HepG2 (cell line): ENCODE results near the gene AKAP8. TPM values are rescaled to one million over a fixed set of nuclear protein-coding genes. Genes with fewer than 3 reads are reported as not detected.

ENCODE experiments used
- AHR ChIP-seq: IDR thresholded peaks from 2 replicates; pipeline ENCODE4 v1.6.1; 2018; ENCODE audit warnings: missing genetic modification reagents, missing compliant biosample characterization
- MAF1 ChIP-seq: sonication (generic); formaldehyde crosslinking; IDR thresholded peaks from 2 replicates; pipeline ENCODE4 v1.5.0; 2020; ENCODE audit warnings: missing genetic modification reagents, borderline replicate concordance
- MZF1 ChIP-seq: sonication (generic); formaldehyde crosslinking; IDR thresholded peaks from 2 replicates; pipeline ENCODE4 v1.8.1; 2023; ENCODE audit warnings: mild to moderate bottlenecking, missing genetic modification reagents, borderline replicate concordance
- PAXIP1 ChIP-seq: sonication (generic); formaldehyde crosslinking; conservative IDR thresholded peaks from 2 replicates; pipeline ENCODE4 v1.4.0; 2020; ENCODE audit warnings: mild to moderate bottlenecking, missing genetic modification reagents, moderate library complexity
- PRMT3 ChIP-seq: sonication (generic); formaldehyde crosslinking; IDR thresholded peaks from 2 replicates; pipeline ENCODE4 v1.8.1; 2022; ENCODE audit warnings: low read depth, mild to moderate bottlenecking, moderate library complexity, missing genetic modification reagents, borderline replicate concordance
- SNAPC5 ChIP-seq: sonication (generic); formaldehyde crosslinking; IDR thresholded peaks from 2 replicates; pipeline ENCODE4 v1.8.1; 2023; ENCODE audit warnings: mild to moderate bottlenecking, missing genetic modification reagents, borderline replicate concordance
- TFDP2 ChIP-seq: sonication (generic); formaldehyde crosslinking; IDR thresholded peaks from 2 replicates; pipeline ENCODE4 v1.4.0; 2020; ENCODE audit warnings: missing genetic modification reagents
- ZBTB38 ChIP-seq: sonication (generic); formaldehyde crosslinking; IDR thresholded peaks from 2 replicates; pipeline ENCODE4 v1.5.1; 2020; ENCODE audit warnings: mild to moderate bottlenecking, missing genetic modification reagents
- ZBTB46 ChIP-seq: sonication (generic); formaldehyde crosslinking; IDR thresholded peaks from 2 replicates; pipeline ENCODE4 v1.4.0; 2020; ENCODE audit warnings: mild to moderate bottlenecking, missing genetic modification reagents, borderline replicate concordance
- ZHX2 ChIP-seq, 2 experiments: sonication (generic) in 1 of 2; formaldehyde crosslinking in 1 of 2; IDR thresholded peaks; 2 replicates each; pipeline versions ENCODE4 v1.6.1 to v1.9.0; 2014 to 2022; ENCODE audit warnings: antibody characterized with exemption in 1 of 2, borderline replicate concordance in 1 of 2, inconsistent platforms in 1 of 2, low read depth in 1 of 2, missing genetic modification reagents in 1 of 2
- ZNF136 ChIP-seq: sonication (generic); formaldehyde crosslinking; IDR thresholded peaks from 2 replicates; pipeline ENCODE4 v1.8.1; 2022; ENCODE audit warnings: low read depth, mild to moderate bottlenecking, moderate library complexity, missing genetic modification reagents
- ZNF432 ChIP-seq: sonication (generic); formaldehyde crosslinking; IDR thresholded peaks from 2 replicates; pipeline ENCODE4 v1.5.0; 2020; ENCODE audit warnings: missing genetic modification reagents, mild to moderate bottlenecking, borderline replicate concordance
- ZNF577 ChIP-seq: sonication (generic); formaldehyde crosslinking; IDR thresholded peaks from 2 replicates; pipeline ENCODE4 v1.4.0; 2020; ENCODE audit warnings: mild to moderate bottlenecking, low read depth, missing genetic modification reagents, borderline replicate concordance
- polyA plus RNA-seq, 8 experiments: library from polyadenylated mRNA; depleted of rRNA in 3 of 8; stranded (reverse) in 7 of 8; unstranded in 1 of 8; fragments of >200 nt; fragmentation: Illumina TruSeq in 4 of 8; extraction: Trizol in 4 of 8; gene quantifications; 2 replicates each; pipeline versions ENCODE4 v1.2.1 to v1.2.3, GENCODE V29; 2011 to 2016; ENCODE audit warnings: low read depth in 4 of 8, missing spikeins in 1 of 8, mixed read lengths in 1 of 8; ENCODE audit not compliant: insufficient read depth in 1 of 8
- total RNA-seq, 5 experiments: library from RNA; depleted of rRNA; stranded (reverse); fragments of >200 nt; fragmentation: Illumina TruSeq; extraction: Trizol; gene quantifications; 2 replicates each; pipeline ENCODE4 v1.2.3, GENCODE V29; 2016; ENCODE audit warnings: low read depth in 1 of 5

The AKAP8 gene
- total and polyA plus RNA-seq, 2 of the 13 experiments (the other 11 are each of a cell fraction or from before 2014, with no cell fraction given): 15.9 to 22.1 TPM

GRCh38 chr19:15324791-15325519 is 54.6 kb downstream of the AKAP8 start (continued):
- TF ChIP-seq ZNF577 (CRISPR knock-in tag) (no peak), ZNF432 (CRISPR knock-in tag) (no peak), MAF1 (no peak), ZBTB46 (no peak), MZF1 (no peak), AHR (CRISPR knock-in tag) (no peak), ZBTB38 (CRISPR knock-in tag) (no peak), SNAPC5 (no peak), ZNF136 (CRISPR knock-in tag) (no peak), TFDP2 (CRISPR knock-in tag) (no peak), ZHX2 (IDR thresholded peaks at IDR 0.05; ENCODE audit: low read depth) (no peak), ZHX2 (CRISPR knock-in tag; IDR thresholded peaks at IDR 0.05; ENCODE audit: borderline replicate concordance) (no peak), PRMT3 (no peak), PAXIP1 (CRISPR knock-in tag) (no peak)
